ENCODE measurements around the gene DPP10. TPM values are rescaled to one million over a fixed set of nuclear protein-coding genes. Genes with fewer than 3 reads are reported as not detected.

Gene DPP10
- total and polyA plus RNA-seq, 10 donors: 0.02 TPM; not detected in 9

DNA sequence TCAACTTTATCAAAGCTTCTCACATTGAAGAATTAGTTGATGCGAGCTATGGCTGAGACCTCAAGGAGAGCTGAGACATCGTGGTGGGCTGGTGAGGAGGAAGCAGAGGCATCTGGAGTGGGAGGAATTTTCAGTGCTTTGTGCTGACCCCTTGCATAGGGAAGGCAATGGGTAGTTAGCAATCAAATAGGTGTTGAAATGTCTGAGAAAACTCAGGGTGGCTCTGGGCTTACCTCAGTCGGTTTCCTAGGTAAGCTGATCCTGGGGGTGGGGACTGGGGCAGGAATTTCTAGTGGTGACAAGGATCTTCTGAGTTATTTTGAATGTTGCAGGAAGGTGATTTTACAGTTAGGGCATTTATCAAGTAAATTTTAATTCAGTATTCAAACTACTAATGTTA lies 20.7 kb upstream of the DPP10 start:
- peaks cover 0 to 5% (median 0%) of the 10 kb centered on the region in 7 donors for H3K27me3 ChIP-seq (replicated peaks in 1 of 7)
- H3K4me3 ChIP-seq: no peak overlapping the region
- no peaks in the 10 kb centered on the region for H3K9me3 ChIP-seq
- H3K4me1 ChIP-seq: no peaks in the 10 kb centered on the region
- no peaks in the 10 kb centered on the region for H3K36me3 ChIP-seq
- no peak overlapping the region for H3K27ac ChIP-seq
- no peak for TF ChIP-seq CTCF (IDR thresholded peaks at IDR 0.05 in 8 of 11, conservative IDR thresholded peaks at IDR 0.05 in 3 of 11)
- TF ChIP-seq POLR2A (IDR thresholded peaks at IDR 0.05): no peak
- no peak for TF ChIP-seq POLR2AphosphoS5 (IDR thresholded peaks at IDR 0.05)
- intact Hi-C loops (cut with DNase I; ENCODE audit: low total_unique reads): no loop called here
- no peak for DNase-seq
- 50 to 62% (median 55%) methylated on average over 3 of the region's 3 CpGs for WGBS, 5 donors

DNA sequence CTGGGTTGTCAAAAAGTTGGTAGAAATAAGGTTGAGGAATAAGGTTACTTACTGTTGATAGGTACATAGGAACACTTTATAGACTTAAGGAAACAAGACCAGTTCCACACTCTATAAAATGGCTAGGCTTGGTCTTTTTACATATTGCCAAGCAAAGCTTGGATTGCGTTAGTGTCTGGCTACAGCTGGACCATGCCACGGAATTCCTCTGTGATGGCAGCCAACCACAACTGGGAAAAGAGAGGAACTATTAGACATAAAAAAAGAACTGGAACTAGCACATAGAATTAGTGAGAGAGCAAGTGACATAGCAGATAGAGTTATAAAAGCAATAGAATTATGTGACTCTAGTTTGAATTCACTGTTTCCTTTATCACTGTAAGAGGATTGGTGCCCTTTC lies 17.7 kb upstream of the DPP10 start:
- intact Hi-C loops (cut with DNase I; ENCODE audit: low total_unique reads): no loop called here
- H3K27me3 ChIP-seq (replicated peaks in 1 of 7): peaks cover 0 to 5% (median 0%) of the 10 kb centered on the region in 7 donors
- no peak overlapping the region for H3K4me3 ChIP-seq
- 65 to 90% (median 78%) methylated on average over 2 of the region's 2 CpGs for WGBS, 5 donors
- H3K4me1 ChIP-seq: no peaks in the 10 kb centered on the region
- TF ChIP-seq CTCF (IDR thresholded peaks at IDR 0.05 in 8 of 11, conservative IDR thresholded peaks at IDR 0.05 in 3 of 11): no peak
- no peak for TF ChIP-seq POLR2AphosphoS5 (IDR thresholded peaks at IDR 0.05)
- TF ChIP-seq POLR2A (IDR thresholded peaks at IDR 0.05): no peak
- no peak overlapping the region for H3K27ac ChIP-seq
- H3K36me3 ChIP-seq: no peaks in the 10 kb centered on the region
- no peak for DNase-seq
- H3K9me3 ChIP-seq: no peaks in the 10 kb centered on the region

GRCh38 chr2:114426756-114427155 lies 15.7 kb upstream of the DPP10 start:
- Histone ChIP-seq H3K4me1 (no peaks in the 10 kb centered on the region), H3K27ac (no peak overlapping the region), H3K4me3 (no peak overlapping the region), H3K36me3 (no peaks in the 10 kb centered on the region), H3K9me3 (no peaks in the 10 kb centered on the region), H3K27me3 (replicated peaks in 1 of 7) (peaks cover 0 to 5% (median 0%) of the 10 kb centered on the region in 7 donors)
- intact Hi-C loops (cut with DNase I; ENCODE audit: low total_unique reads): no loop called here
- WGBS, 5 donors: 83 to 96% (median 90%) methylated on average over 3 of the region's 3 CpGs
- no peak for DNase-seq
- TF ChIP-seq POLR2AphosphoS5 (IDR thresholded peaks at IDR 0.05): no peak
- no peak for TF ChIP-seq CTCF (IDR thresholded peaks at IDR 0.05 in 8 of 11, conservative IDR thresholded peaks at IDR 0.05 in 3 of 11)
- no peak for TF ChIP-seq POLR2A (IDR thresholded peaks at IDR 0.05)

GRCh38 chr2:114436329-114436728 lies 6.1 kb upstream of the DPP10 start:
- intact Hi-C loops (cut with DNase I; ENCODE audit: low total_unique reads): no loop called here
- WGBS, 5 donors: 85 to 93% (median 86%) methylated on average over 1 of the region's 1 CpG

More at GRCh38 chr2:114436329-114436728, 6.1 kb upstream of the DPP10 start:
- Histone ChIP-seq H3K27ac (no peak overlapping the region), H3K4me3 (no peak overlapping the region), H3K4me1 (no peaks in the 10 kb centered on the region), H3K36me3 (no peaks in the 10 kb centered on the region), H3K9me3 (peaks cover 0 to 3% (median 0%) of the 10 kb centered on the region in 8 donors), H3K27me3 (replicated peaks in 1 of 7) (no peaks in the 10 kb centered on the region)
- no peak for DNase-seq
- TF ChIP-seq POLR2AphosphoS5 (IDR thresholded peaks at IDR 0.05) (no peak), CTCF (IDR thresholded peaks at IDR 0.05 in 8 of 11, conservative IDR thresholded peaks at IDR 0.05 in 3 of 11) (no peak), POLR2A (IDR thresholded peaks at IDR 0.05) (no peak)
